Stimulated activated CD4-positive, alpha-beta T cell treated with anti-CD3 and anti-CD28 coated beads, Interleukin-2, amount 100 ng/mL, for 4 hours (primary cell): ENCODE measurements around the gene PARVB.

Experiments used
- DNase-seq: peaks from one replicate; pipeline ENCODE4 v3.0.0-alpha.2; 2020; ENCODE audit warnings: low read depth

Gene PARVB

GRCh38 chr22:44200855-44201550 is 176.9 kb downstream of the PARVB start:
- DNase-seq, result no peak

- DNase-seq, result no peak
These were observed 177.6 kb downstream of the PARVB start for GRCh38 chr22:44201665-44202064.

GRCh38 chr22:44202261-44202789 is 178.2 kb downstream of the PARVB start:
- no peak for DNase-seq

GRCh38 chr22:44203203-44203602 is 179.1 kb downstream of the PARVB start:
- DNase-seq, result no peak

GRCh38 chr22:44204739-44205515 is 180.8 kb downstream of the PARVB start:
- DNase-seq, result no peak

- no peak for DNase-seq
These were observed 181.6 kb downstream of the PARVB start for GRCh38 chr22:44205516-44206329.

- DNase-seq, result no peak
These were observed 182.2 kb downstream of the PARVB start for GRCh38 chr22:44206330-44206645.

GRCh38 chr22:44206696-44207095 is 182.6 kb downstream of the PARVB start:
- DNase-seq, result no peak

- DNase-seq, result no peak
These were observed 183.3 kb downstream of the PARVB start for GRCh38 chr22:44207173-44207980.

GRCh38 chr22:44207981-44208317 is 183.8 kb downstream of the PARVB start:
- DNase-seq, result no peak

- DNase-seq, result no peak
These were observed 185.2 kb downstream of the PARVB start for GRCh38 chr22:44209343-44209742.

GRCh38 chr22:44210722-44211121 is 186.6 kb downstream of the PARVB start:
- DNase-seq, result no peak

- DNase-seq, result no peak
These were observed 187.3 kb downstream of the PARVB start for GRCh38 chr22:44211256-44211945.

GRCh38 chr22:44211946-44212930 is 188.1 kb downstream of the PARVB start:
- DNase-seq, result no peak

GRCh38 chr22:44212936-44213335 is 188.8 kb downstream of the PARVB start:
- no peak for DNase-seq

GRCh38 chr22:44213489-44214043 is 189.5 kb downstream of the PARVB start:
- no peak for DNase-seq

- no peak for DNase-seq
These were observed 190.1 kb downstream of the PARVB start for GRCh38 chr22:44214187-44214586.

GRCh38 chr22:44214764-44215163 is 190.7 kb downstream of the PARVB start:
- no peak for DNase-seq

GRCh38 chr22:44215287-44215686 is 191.2 kb downstream of the PARVB start:
- no peak for DNase-seq

GRCh38 chr22:44217346-44217745 is 193.2 kb downstream of the PARVB start:
- DNase-seq, result no peak
